H1 (cell line): Measurements from ENCODE around the gene GGT6. TPM values are rescaled to one million over a fixed set of nuclear protein-coding genes. Genes with fewer than 3 reads are reported as not detected.

Source experiments
- CTCF ChIA-PET: fragments of 300-600 bp; sonication (Branson Sonifier 250); formaldehyde crosslinking; loops from one replicate; lab custom pipeline; 2021; ENCODE audit not compliant: partially characterized antibody; lab: Charles Lee
- POLR2A ChIA-PET: fragments of 300-600 bp; sonication (Branson Sonifier 250); formaldehyde crosslinking; loops from one replicate; lab custom pipeline; 2021; ENCODE audit warnings: inconsistent platforms; ENCODE audit not compliant: partially characterized antibody; lab: Charles Lee
- DNase-seq, 2 experiments: peaks; one replicate each; pipeline versions ENCODE4 v3.0.0 to v3.0.0-alpha.2; 2010 to 2022; ENCODE audit warnings: low spot score in 2 of 2, low read depth in 1 of 2, mixed read lengths in 1 of 2
- FAIRE-seq: peaks from 2 replicates; lab custom pipeline; 2011; peaks lifted over from hg19 to GRCh38; lab: Jason Lieb, UNC
- H2AFZ ChIP-seq: 2 replicates; pipeline ENCODE4 v1.8.1; 2012; ENCODE audit warnings: low read length, inconsistent platforms
- H2AK5ac ChIP-seq: 2 replicates; pipeline ENCODE4 v1.6.1; 2013; ENCODE audit warnings: low read depth, low read length
- H2BK120ac ChIP-seq: replicated peaks from 2 replicates; pipeline ENCODE3; 2013; ENCODE audit warnings: low read depth, low read length, inconsistent platforms
- H2BK12ac ChIP-seq: 2 replicates; pipeline ENCODE4 v1.6.1; 2013; ENCODE audit warnings: low read depth, low read length
- H2BK15ac ChIP-seq: 2 replicates; pipeline ENCODE4 v1.6.1; 2013; ENCODE audit warnings: low read length
- H2BK20ac ChIP-seq: 2 replicates; pipeline ENCODE4 v1.6.1; 2013; ENCODE audit warnings: low read length
- H2BK5ac ChIP-seq: 2 replicates; pipeline ENCODE4 v1.6.1; 2013; ENCODE audit warnings: low read depth, low read length
- H3K14ac ChIP-seq: 2 replicates; pipeline ENCODE4 v1.6.1; 2013; ENCODE audit warnings: inconsistent platforms; ENCODE audit not compliant: insufficient read length
- H3K18ac ChIP-seq: 2 replicates; pipeline ENCODE4 v1.6.1; 2013; ENCODE audit warnings: low read length; ENCODE audit errors: extremely low read depth
- H3K23ac ChIP-seq: 2 replicates; pipeline ENCODE4 v1.6.1; 2013; ENCODE audit warnings: inconsistent platforms; ENCODE audit not compliant: insufficient read length
- H3K23me2 ChIP-seq: 2 replicates; pipeline ENCODE4 v1.6.1; 2013; ENCODE audit warnings: low read depth, low read length
- H3K27ac ChIP-seq: 2 replicates; pipeline ENCODE4 v1.6.1; 2011; ENCODE audit warnings: low read depth, low read length, inconsistent platforms
- H3K27me3 ChIP-seq, 4 experiments: replicated peaks in 1 of 4; 1 replicate in 1 of 4; 2 replicates in 3 of 4; pipeline versions ENCODE4 v1.6.1 to v1.8.1; 2011 to 2013; ENCODE audit warnings: low read length in 3 of 4, mild to moderate bottlenecking in 3 of 4, inconsistent platforms in 2 of 4, mixed read lengths in 2 of 4, moderate library complexity in 1 of 4; ENCODE audit not compliant: control insufficient read depth in 3 of 4, insufficient read depth in 3 of 4; ENCODE audit errors: extremely low read depth in 1 of 4
- H3K36me3 ChIP-seq, 4 experiments: 2 replicates each; pipeline versions ENCODE4 v1.6.1 to v1.8.1; 2011 to 2013; ENCODE audit warnings: mild to moderate bottlenecking in 4 of 4, low read length in 3 of 4, moderate library complexity in 2 of 4, control low read depth in 1 of 4, inconsistent platforms in 1 of 4; ENCODE audit not compliant: insufficient read depth in 4 of 4, control insufficient read depth in 2 of 4
- H3K4ac ChIP-seq: replicated peaks from 2 replicates; pipeline ENCODE3; 2013; ENCODE audit warnings: low read length, low read depth, mixed read lengths, inconsistent platforms; ENCODE audit not compliant: insufficient read length
- H3K4me1 ChIP-seq, 4 experiments: replicated peaks in 1 of 4; 1 replicate in 1 of 4; 2 replicates in 3 of 4; pipeline versions ENCODE4 v1.6.1 to v1.8.1; 2011 to 2013; ENCODE audit warnings: low read length in 3 of 4, inconsistent platforms in 2 of 4, mixed read lengths in 1 of 4; ENCODE audit not compliant: insufficient read depth in 4 of 4, control insufficient read depth in 3 of 4
- H3K4me2 ChIP-seq, 2 experiments: 2 replicates each; pipeline versions ENCODE4 v1.6.1 to v1.8.1; 2011 to 2013; ENCODE audit warnings: low read depth in 2 of 2, low read length in 2 of 2, control low read depth in 1 of 2, inconsistent platforms in 1 of 2, mild to moderate bottlenecking in 1 of 2; ENCODE audit not compliant: insufficient read depth in 1 of 2
- H3K4me3 ChIP-seq, 4 experiments: fragments of 200-600, 300-600 bp in 1 of 4; sonication (generic), shearing (Covaris generic), sonication (Bioruptor Twin) in 1 of 4; 2 replicates each; pipeline versions ENCODE4 v1.5.1 to v1.8.1; 2011 to 2016; ENCODE audit warnings: low read length in 4 of 4, low read depth in 3 of 4, control low read depth in 2 of 4, inconsistent platforms in 2 of 4, mild to moderate bottlenecking in 2 of 4, mixed read lengths in 1 of 4, moderate library complexity in 1 of 4; ENCODE audit not compliant: insufficient read depth in 2 of 4; ENCODE audit errors: extremely low read depth in 1 of 4
- H3K56ac ChIP-seq: replicated peaks from 2 replicates; pipeline ENCODE3; 2013; ENCODE audit warnings: low read depth, mild to moderate bottlenecking, mixed read lengths, low read length, inconsistent platforms; ENCODE audit not compliant: insufficient read length
- H3K79me1 ChIP-seq: 2 replicates; pipeline ENCODE4 v1.6.1; 2013; ENCODE audit warnings: low read depth, low read length, control low read depth
- H3K79me2 ChIP-seq, 2 experiments: 2 replicates each; pipeline versions ENCODE4 v1.6.1 to v1.8.1; 2012 to 2013; ENCODE audit warnings: low read length in 2 of 2, mild to moderate bottlenecking in 2 of 2, inconsistent platforms in 1 of 2; ENCODE audit not compliant: insufficient read depth in 2 of 2, control insufficient read depth in 1 of 2
- H3K9ac ChIP-seq, 4 experiments: replicated peaks in 1 of 4; 1 replicate in 1 of 4; 2 replicates in 3 of 4; pipeline versions ENCODE4 v1.6.1 to v1.8.1; 2011 to 2013; ENCODE audit warnings: low read depth in 3 of 4, low read length in 3 of 4, control low read depth in 2 of 4, mild to moderate bottlenecking in 2 of 4, moderate library complexity in 2 of 4, inconsistent platforms in 1 of 4; ENCODE audit errors: extremely low read depth in 1 of 4
- H3K9me3 ChIP-seq, 2 experiments: 2 replicates each; pipeline versions ENCODE4 v1.6.1 to v1.8.1; 2012 to 2013; ENCODE audit warnings: mild to moderate bottlenecking in 2 of 2, moderate library complexity in 2 of 2, control low read depth in 1 of 2, inconsistent platforms in 1 of 2, low read depth in 1 of 2, low read length in 1 of 2, mixed read lengths in 1 of 2; ENCODE audit not compliant: insufficient read depth in 2 of 2
- H4K20me1 ChIP-seq, 2 experiments: replicated peaks in 1 of 2; 2 replicates each; pipeline versions ENCODE3 to v1.8.1; 2011 to 2013; ENCODE audit warnings: inconsistent platforms in 2 of 2, low read length in 2 of 2, mild to moderate bottlenecking in 1 of 2; ENCODE audit not compliant: insufficient read depth in 2 of 2, control insufficient read depth in 1 of 2
- H4K5ac ChIP-seq: 2 replicates; pipeline ENCODE4 v1.6.1; 2013; ENCODE audit warnings: low read length, low read depth, mixed read lengths, inconsistent platforms; ENCODE audit not compliant: insufficient read length
- H4K8ac ChIP-seq: 2 replicates; pipeline ENCODE4 v1.8.0; 2013; ENCODE audit warnings: mild to moderate bottlenecking, moderate library complexity, low read length, inconsistent platforms; ENCODE audit not compliant: insufficient read depth; ENCODE audit errors: extremely low read depth
- H4K91ac ChIP-seq: replicated peaks from 2 replicates; pipeline ENCODE3; 2013; ENCODE audit warnings: low read length, mixed read lengths, inconsistent platforms; ENCODE audit not compliant: insufficient read length
- ATF2 ChIP-seq: IDR thresholded peaks from 2 replicates; pipeline ENCODE4 v1.6.1; 2012; ENCODE audit warnings: low read length, inconsistent platforms
- CTBP2 ChIP-seq: IDR thresholded peaks from 2 replicates; pipeline ENCODE4 v1.7.0; 2011; ENCODE audit warnings: borderline replicate concordance, mild to moderate bottlenecking, moderate library complexity, mixed read lengths, low read length; ENCODE audit not compliant: insufficient read depth, insufficient read length
- EP300 ChIP-seq, 2 experiments: IDR thresholded peaks; 1 replicate in 1 of 2; 2 replicates in 1 of 2; pipeline ENCODE4 v1.6.1; 2011 to 2012; ENCODE audit warnings: low read depth in 2 of 2, low read length in 2 of 2, mild to moderate bottlenecking in 2 of 2, borderline replicate concordance in 1 of 2, inconsistent platforms in 1 of 2, moderate library complexity in 1 of 2
- FOSL1 ChIP-seq: IDR thresholded peaks from 2 replicates; pipeline ENCODE4 v1.6.1; 2011; ENCODE audit warnings: mild to moderate bottlenecking, low read depth, low read length, moderate library complexity; ENCODE audit not compliant: insufficient read depth
- HDAC6 ChIP-seq: IDR thresholded peaks from one replicate; pipeline ENCODE4 v1.7.1; 2012; ENCODE audit warnings: low read depth, mild to moderate bottlenecking, inconsistent platforms, low read length, moderate library complexity
- POLR2A ChIP-seq, 2 experiments: IDR thresholded peaks; 1 replicate in 1 of 2; 2 replicates in 1 of 2; pipeline ENCODE4 v1.6.1; 2011; ENCODE audit warnings: low read depth in 2 of 2, low read length in 2 of 2, mild to moderate bottlenecking in 2 of 2; ENCODE audit errors: control extremely low read depth in 1 of 2
- RBBP5 ChIP-seq: IDR thresholded peaks from 2 replicates; pipeline ENCODE4 v1.7.1; 2012; ENCODE audit warnings: low read depth, mild to moderate bottlenecking, inconsistent platforms, low read length, moderate library complexity, borderline replicate concordance
- SIRT6 ChIP-seq: IDR thresholded peaks from one replicate; pipeline ENCODE4 v1.7.1; 2012; ENCODE audit warnings: low read length, inconsistent platforms
- TAF7 ChIP-seq: optimal IDR thresholded peaks from 2 replicates; pipeline ENCODE3; 2011; ENCODE audit warnings: low read depth, mild to moderate bottlenecking, inconsistent platforms, low read length, moderate library complexity, borderline replicate concordance
- TEAD4 ChIP-seq: IDR thresholded peaks from 2 replicates; pipeline ENCODE4 v1.6.1; 2012; ENCODE audit warnings: low read depth, low read length, inconsistent platforms, mixed read lengths
- WGBS, 2 experiments: shearing (Covaris generic) in 1 of 2; methylation state at CpG; one replicate each; pipeline versions ENCODE4 v1.1.6 to v1.1.7; 2013 to 2015; ENCODE audit warnings: low lambda C conversion rate in 2 of 2, mixed read lengths in 2 of 2, inconsistent platforms in 1 of 2, low coverage in 1 of 2, missing lambda C conversion rate in 1 of 2; ENCODE audit not compliant: insufficient replicate concordance in 2 of 2, insufficient coverage in 1 of 2, insufficient read length in 1 of 2; ENCODE audit errors: extremely low coverage in 1 of 2, missing lambda C conversion rate in 1 of 2; 5-methylcytosine and 5-hydroxymethylcytosine counted together
- polyA plus RNA-seq, 7 experiments: library from polyadenylated mRNA; depleted of rRNA in 3 of 7; stranded (reverse) in 5 of 7; unstranded in 2 of 7; fragments of >200 nt in 5 of 7; fragments of 200-250 nt in 2 of 7; gene quantifications; 1 replicate in 5 of 7; 2 replicates in 1 of 7; 4 replicates in 1 of 7; pipeline versions ENCODE4 v1.2.1 to v1.2.3, GENCODE V29; 2011 to 2013; ENCODE audit warnings: missing spikeins in 2 of 7, mixed read lengths in 2 of 7
- total RNA-seq: library from RNA; stranded (reverse); fragmentation: NEBNext Ultra II Directional; extraction: Animal tissue kit (Norgen Biotek cat#: 25700); gene quantifications from 2 replicates; pipeline ENCODE4 v1.2.1, GENCODE V29; 2021
- TF ChIP-seq, protein P1 (sequence below): IDR thresholded peaks from 2 replicates; pipeline ENCODE4 v1.6.1; 2011; ENCODE audit warnings: low read depth, mild to moderate bottlenecking, low read length; ENCODE audit not compliant: insufficient read depth

Gene GGT6
- total and polyA plus RNA-seq, 2 of the 8 experiments (the other 6 are each of a cell fraction or from before 2014, with no cell fraction given), result 0.18 TPM; not detected in 1

GRCh38 chr17:4607773-4608187, 47.4 kb upstream of the GGT6 start:
- CTCF ChIA-PET, result interaction anchor here (0.6 to 6.8 kb wide), 5 partner anchors 9 to 94 kb away, joined by 4 to 51 read pairs (median 5); no protein-coding TSS in a partner anchor
- Histone ChIP-seq H3K4me3 (no peak overlapping the region), H2BK20ac (no peak overlapping the region), H2AK5ac (no peak overlapping the region), H3K14ac (no peak overlapping the region), H4K5ac (no peak overlapping the region), H2BK15ac (no peak overlapping the region), H3K4ac (no peak overlapping the region), H3K9ac (no peak overlapping the region), H2BK12ac (no peak overlapping the region), H3K79me2 (no peaks in the 10 kb centered on the region), H2AFZ (no peak overlapping the region), H3K4me2 (no peak overlapping the region), H3K23me2 (no peaks in the 10 kb centered on the region), H3K18ac (no peak overlapping the region), H3K36me3 (no peaks in the 10 kb centered on the region), H2BK120ac (no peak overlapping the region), H3K27me3 (no peaks in the 10 kb centered on the region; a peak in 1 of 7 replicates), H3K56ac (no peak overlapping the region), H2BK5ac (no peak overlapping the region), H4K8ac (no peak overlapping the region), H3K4me1 (peaks cover 0 to 10% (median 2%) of the 10 kb centered on the region in 4 experiments; a peak in 3 of 7 replicates), H3K79me1 (no peaks in the 10 kb centered on the region), H3K23ac (no peak overlapping the region), H3K27ac (no peak overlapping the region), H4K20me1 (no peaks in the 10 kb centered on the region), H4K91ac (no peak overlapping the region), H3K9me3 (no peaks in the 10 kb centered on the region)
- DNase-seq (no peak), FAIRE-seq (no peak)
- WGBS, 2 experiments, result 71% methylated on average over 9 of the region's 9 CpGs; no CpG with 5 or more reads in 1 of the 2 experiments
- POLR2A ChIA-PET, result interaction anchor here (1.3 kb wide), 1 partner anchor 8 kb away, joined by 5 read pairs; no protein-coding TSS in a partner anchor
- TF ChIP-seq POLR2A (IDR thresholded peaks at IDR 0.05; ENCODE audit: control extremely low read depth in 1 of 2, low read depth in 2 of 2, low read length in 2 of 2) (no peak), CTBP2 (no peak), FOSL1 (no peak), TAF7 (no peak), HDAC6 (no peak), SIRT6 (no peak), TEAD4 (no peak), ATF2 (no peak), EP300 (IDR thresholded peaks at IDR 0.05; ENCODE audit: borderline replicate concordance in 1 of 2, low read depth in 2 of 2, low read length in 2 of 2) (no peak), RBBP5 (no peak)
- TF ChIP-seq, protein P1, sequence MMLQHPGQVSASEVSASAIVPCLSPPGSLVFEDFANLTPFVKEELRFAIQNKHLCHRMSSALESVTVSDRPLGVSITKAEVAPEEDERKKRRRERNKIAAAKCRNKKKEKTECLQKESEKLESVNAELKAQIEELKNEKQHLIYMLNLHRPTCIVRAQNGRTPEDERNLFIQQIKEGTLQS, result no peak
